ENCODE results near the gene HOXD11.
A peak's percentile ranks its signal among the peaks of the same experiment; 100 is the strongest.

Gene HOXD11

DNA sequence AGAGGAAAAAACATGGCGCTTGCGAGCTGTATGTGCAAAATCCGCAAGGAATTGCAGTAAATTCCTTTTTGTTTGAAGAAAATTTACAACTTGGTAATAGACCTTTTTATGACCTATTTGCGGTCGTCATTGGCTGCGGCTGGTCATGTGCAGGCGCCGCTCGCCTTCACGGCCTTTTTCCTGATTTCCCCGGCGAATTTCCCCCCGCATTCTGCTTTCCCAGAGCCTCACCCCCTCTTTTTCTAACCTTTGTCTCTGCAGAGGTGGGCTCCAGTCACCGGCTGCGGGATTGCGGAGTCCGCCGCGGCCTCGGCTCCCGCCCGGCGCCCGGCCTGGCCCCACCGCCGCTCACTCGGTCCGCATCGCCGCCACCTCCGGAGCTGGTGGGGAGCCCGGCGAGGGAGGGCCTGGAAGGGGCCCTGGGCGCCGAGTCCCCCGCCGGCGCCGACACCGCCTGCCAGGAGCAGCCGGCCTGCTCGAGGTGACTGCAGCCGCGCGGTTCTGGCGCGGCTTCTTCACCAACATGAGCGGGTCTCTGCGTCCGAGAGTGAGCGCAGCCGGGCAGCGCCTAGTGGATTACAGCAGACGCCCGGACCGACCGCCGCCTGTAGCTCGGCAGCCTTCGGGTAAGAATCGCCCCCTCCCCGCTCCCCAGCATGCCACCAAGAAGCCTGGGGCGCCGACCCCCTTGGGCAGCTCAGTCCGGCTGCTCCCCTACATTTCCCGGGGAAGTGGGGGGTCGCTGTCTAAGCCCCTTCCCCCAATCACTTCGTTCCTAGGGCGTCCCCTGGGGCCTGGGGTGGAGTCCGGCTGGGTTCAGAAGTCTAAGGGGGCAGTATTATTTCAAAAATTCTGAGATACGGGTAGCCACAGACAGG, 29.5 kb downstream of the HOXD11 start:
- peak in 1 of 2 experiments; percentile 3 for DNase-seq

DNA sequence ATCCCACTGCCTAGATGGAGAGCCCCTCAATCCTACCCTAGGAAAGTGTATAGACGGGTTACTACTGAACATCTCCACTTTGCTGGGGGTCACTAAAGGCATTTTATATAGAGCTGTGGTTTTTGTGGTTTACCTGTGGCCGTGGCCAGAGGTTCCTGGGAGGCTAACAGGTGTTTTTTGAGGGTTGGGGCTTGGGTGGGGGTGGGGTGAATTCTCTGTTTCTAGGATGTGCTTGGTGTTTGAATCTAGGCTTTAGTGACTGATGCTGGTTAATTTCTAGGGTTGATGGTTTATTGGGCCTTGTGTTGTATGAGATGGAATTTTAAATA, 30.1 kb downstream of the HOXD11 start:
- no peak for DNase-seq

GRCh38 chr2:176137906-176138305, 30.8 kb downstream of the HOXD11 start:
- DNase-seq, result no peak

- DNase-seq, result no peak
Measured at GRCh38 chr2:176138526-176138922, 31.4 kb downstream of the HOXD11 start.

DNA sequence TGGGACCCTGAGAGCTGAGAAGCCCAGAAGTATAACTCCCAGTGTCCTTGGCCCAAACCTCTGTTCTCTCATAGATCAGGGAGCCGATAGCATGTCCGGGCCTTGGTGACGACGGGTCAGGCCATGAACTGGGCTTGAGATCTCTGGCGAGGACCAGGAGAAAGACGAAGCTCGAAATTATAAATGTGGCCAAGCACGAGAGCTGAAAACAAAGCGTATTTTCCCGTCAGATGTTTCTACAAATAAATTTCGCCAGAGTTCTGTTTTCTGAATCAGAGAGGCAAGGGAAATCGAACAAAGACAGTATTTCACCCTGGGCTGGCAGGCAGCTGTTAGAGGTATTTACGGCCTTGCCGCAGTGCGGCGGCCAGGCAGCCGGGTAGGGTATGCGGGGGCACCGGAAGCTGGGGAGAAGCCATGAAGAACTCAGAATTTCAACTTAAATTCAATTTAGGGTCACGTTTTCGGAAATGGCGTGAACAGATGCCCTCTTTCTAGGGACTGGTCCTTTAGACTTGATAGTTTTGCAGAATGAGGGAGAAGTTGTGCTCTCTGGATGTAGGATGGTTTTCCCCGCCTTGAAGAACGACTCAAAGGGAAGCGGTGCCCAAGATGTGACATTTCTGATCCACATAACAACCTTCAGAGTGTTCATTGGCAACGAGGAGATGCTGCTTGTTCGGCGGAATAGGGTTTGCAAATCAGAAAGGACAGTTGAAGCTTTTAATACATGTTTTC, 32.0 kb downstream of the HOXD11 start:
- peak in 1 of 2 experiments; percentile 1 for DNase-seq

DNA sequence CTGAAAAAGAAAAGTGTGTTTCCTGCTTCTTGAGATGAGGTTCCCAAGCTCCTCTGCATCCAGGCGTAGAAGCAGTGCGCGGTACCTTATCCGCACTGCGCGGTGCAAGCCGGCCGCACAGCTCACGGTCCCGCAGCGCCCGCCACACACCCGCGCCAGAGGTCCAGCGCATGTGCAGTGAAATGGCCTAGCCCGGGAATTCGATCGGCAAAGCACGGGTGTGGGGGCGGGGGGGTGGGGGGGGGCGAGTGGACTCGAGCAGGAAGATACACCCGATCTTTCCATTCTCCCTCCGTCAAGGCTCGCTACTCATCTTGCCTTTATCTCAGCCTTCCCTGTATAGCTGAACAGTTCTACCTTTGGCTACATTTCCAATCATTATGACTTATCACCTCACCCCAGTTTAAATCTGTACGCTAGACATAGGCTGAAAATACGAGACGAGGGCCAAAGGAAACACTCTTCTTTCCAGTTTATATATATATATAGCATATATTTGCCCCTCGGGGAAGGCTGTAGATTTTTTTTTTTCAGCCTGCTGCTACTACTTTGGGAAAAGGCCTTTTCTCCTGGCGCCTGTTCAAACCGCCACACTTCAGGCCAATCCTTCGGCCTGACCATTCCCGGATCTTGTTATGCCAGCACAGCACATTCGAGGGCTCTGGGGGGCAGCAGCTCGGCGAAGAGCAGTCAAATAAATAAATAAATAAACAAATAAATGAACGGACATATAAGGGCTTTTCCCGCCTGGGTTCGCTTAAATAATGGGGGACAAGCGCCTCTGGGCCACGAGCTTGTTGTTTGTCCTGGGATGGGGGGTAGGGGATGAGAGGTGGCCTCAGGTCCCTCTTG, 32.8 kb downstream of the HOXD11 start:
- no peak for DNase-seq

DNA sequence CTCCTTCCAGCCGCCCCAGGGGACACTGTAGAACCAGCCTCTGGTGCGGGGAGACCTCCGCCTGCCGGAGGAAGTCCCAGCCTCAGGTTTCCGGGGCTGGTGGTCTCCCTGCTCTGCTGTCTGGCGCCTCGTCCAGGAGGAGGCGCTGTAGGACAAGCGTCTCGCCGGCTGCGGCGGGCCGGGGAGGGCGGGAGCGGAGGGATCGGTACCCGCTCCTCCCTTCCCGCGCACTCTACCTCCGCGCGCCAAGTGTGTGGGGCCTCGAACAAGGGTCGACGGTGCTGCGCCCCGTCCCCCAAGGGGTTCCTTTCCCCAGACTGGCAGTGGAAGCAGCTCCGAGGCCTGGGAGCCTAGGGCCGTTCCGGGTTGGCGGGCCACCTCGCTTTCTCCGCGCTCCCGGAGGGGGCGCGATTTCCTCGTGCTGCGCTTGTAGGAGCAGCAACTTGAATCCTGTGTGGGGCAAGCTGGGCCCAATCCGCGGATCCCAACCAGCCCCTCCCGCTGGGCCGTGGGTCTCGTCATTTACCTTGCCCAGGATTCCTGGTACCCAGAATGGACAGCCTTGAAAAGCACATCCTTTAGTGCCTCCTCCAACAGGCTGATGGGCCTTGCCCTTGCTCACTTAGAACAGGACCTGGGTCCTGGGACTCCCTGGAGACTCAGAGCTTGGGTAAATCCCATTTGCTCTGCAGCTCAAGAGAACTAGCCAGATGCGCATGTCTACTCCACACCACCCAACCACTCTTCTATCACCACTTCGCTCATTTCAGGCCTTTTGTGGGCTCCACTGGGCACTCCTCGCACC, 33.6 kb downstream of the HOXD11 start:
- DNase-seq, result peak; percentile 63 to 67

DNA sequence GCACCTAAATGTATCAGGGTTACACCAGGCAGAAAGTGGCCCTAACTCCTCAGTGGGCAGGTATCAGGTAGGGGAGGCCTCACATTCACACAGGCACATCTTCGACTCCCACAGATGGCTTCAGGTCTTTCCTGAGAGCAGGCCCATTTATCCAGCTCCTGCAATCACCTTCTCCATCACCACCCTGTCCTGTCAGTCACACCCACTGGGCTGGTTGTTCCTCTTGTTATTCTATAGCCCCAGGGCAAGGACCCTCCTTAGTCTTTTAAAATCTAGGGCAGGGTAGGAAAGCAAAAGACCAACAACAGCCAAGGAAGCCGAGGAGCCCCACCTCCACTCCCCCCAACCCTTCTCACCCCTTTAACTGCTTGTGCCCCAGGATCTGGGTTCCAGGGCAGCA, 35.2 kb downstream of the HOXD11 start:
- DNase-seq, result no peak

GRCh38 chr2:176145085-176145969, 38.2 kb downstream of the HOXD11 start:
- no peak for DNase-seq

DNA sequence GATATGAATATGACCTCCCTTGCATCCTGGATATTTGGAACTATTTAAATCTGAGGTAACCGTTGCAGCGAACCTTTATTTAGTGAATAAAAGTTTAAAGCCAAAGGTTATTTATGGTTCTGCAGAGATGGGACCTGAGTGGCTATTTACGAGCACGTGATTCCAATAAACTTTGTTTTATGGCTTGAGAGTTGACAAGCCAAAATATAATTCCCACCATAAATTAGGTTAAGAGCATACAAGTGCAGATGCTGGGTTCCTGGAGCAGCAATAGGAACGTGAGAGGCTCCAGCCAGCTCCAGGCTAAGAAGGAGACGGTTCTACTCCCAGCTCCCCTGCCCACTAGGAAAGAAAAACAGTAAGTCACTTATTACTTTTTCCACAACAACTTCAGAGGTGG, 39.0 kb downstream of the HOXD11 start:
- DNase-seq, result no peak

GRCh38 chr2:176146645-176147044, 39.6 kb downstream of the HOXD11 start:
- no peak for DNase-seq

DNA sequence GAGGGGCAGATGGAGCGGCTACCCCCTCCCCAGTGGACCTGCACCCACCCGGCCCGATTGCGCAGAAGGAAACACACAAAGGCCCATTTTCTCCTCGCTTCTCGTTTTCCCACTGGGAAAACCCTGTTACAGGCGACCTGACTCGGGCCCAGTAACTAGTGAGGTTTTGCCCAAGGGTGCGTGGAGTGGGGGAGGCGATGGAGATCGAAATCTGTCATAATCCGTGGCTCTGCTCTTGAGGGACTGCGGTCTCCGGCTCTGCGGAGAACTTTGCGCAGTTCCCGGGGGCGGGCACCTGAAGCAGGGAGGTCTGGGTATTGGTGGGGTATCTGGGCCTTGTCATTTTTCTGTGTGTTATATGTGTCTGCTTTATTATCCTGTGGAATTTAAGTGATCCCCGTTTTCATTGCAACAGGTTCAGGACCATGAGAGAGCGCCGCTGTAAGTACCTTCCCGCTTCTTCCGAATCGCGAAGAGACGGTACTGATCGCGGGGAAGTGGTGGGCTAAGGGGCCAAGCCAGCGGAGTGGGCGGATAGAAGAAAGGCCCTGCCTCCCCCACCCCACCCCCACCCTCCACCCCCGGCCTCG, 40.2 kb downstream of the HOXD11 start:
- DNase-seq, result no peak

GRCh38 chr2:176147800-176148496, 40.9 kb downstream of the HOXD11 start:
- no peak for DNase-seq

DNA sequence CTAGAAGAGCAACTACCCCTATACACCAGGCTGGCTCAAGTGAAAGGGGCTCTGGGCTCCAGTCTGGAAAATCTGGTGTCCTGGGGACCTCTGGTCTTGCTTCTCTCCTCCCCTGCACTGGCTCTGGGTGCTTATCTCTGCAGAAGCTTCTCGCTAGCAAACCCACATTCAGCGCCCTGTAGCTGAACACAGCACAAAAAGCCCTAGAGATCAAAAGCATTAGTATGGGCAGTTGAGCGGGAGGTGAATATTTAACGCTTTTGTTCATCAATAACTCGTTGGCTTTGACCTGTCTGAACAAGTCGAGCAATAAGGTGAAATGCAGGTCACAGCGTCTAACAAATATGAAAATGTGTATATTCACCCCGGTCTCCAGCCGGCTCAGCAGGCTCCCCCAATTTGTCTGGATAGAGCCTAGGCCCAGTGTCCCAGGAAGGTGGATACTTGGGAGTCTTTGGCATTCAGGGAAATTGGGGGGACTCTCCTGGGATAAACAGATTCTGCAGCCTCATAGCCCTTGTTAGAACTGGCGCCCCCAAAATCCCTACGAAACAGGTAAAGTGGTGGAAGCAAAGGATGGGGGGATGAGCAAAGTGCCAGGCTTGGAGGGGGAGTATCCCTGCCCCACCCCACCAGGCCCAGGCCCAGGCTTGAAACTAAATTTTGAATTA, 41.8 kb downstream of the HOXD11 start:
- no peak for DNase-seq

GRCh38 chr2:176149481-176149938, 42.4 kb downstream of the HOXD11 start:
- DNase-seq, result no peak

GRCh38 chr2:176149939-176150583, 43.0 kb downstream of the HOXD11 start:
- DNase-seq, result no peak

GRCh38 chr2:176150584-176151441, 43.7 kb downstream of the HOXD11 start:
- DNase-seq, result no peak
